HepG2 (cell line): ENCODE results near the gene SLC26A9. TPM values are rescaled to one million over a fixed set of nuclear protein-coding genes. Genes with fewer than 3 reads are reported as not detected.

Source experiments
- ATAC-seq: fragments of 200-7000 bp; cut with Tn5 transposase; 3 replicates; pipeline ENCODE4 v1.9.1; 2020; ENCODE audit warnings: mild to moderate bottlenecking, moderate library complexity
- BruUV-seq: library from RNA; stranded (reverse); fragments of 400-500 nt; replicated peaks from 2 replicates; lab custom pipeline; 2021; lab: Mats Ljungman, UMichigan
- CTCF ChIA-PET: fragments of 300-600 bp; formaldehyde crosslinking; extraction: SDS; loops from one replicate; lab custom pipeline; 2021; ENCODE audit warnings: low total read pairs, inconsistent platforms, low intra/inter-chr PET ratio; lab: Yijun Ruan, JAX
- POLR2A ChIA-PET: fragments of 350-600 bp; sonication (Branson Sonifier 250); formaldehyde crosslinking; loops from one replicate; lab custom pipeline; 2020; ENCODE audit warnings: antibody characterized with exemption, inconsistent platforms; lab: Yijun Ruan, JAX
- DNase-seq: peaks from one replicate; pipeline ENCODE4 v3.0.0-alpha.2; 2015; ENCODE audit warnings: low spot score
- FAIRE-seq: peaks from 3 replicates; lab custom pipeline; 2011; peaks lifted over from hg19 to GRCh38; lab: Jason Lieb, UNC
- H2AFZ ChIP-seq: one replicate; pipeline ENCODE4 v1.6.1; 2011; ENCODE audit warnings: low read length, inconsistent platforms
- H3K27ac ChIP-seq: fragments of 300-600 bp; 3 replicates; pipeline ENCODE4 v1.8.0; 2011; ENCODE audit warnings: mixed run types, mild to moderate bottlenecking, mixed read lengths, low read length, inconsistent platforms; ENCODE audit not compliant: insufficient read depth; ENCODE audit errors: extremely low read length
- H3K27me3 ChIP-seq, 2 experiments: fragments of 200-600 bp in 1 of 2; 2 replicates in 1 of 2; 3 replicates in 1 of 2; pipeline versions ENCODE4 v1.6.0 to v1.8.0; 2011; ENCODE audit warnings: low read length in 2 of 2, mild to moderate bottlenecking in 2 of 2, moderate library complexity in 2 of 2, inconsistent platforms in 1 of 2; ENCODE audit not compliant: insufficient read depth in 2 of 2, control insufficient read depth in 1 of 2
- H3K36me3 ChIP-seq, 2 experiments: fragments of 200-600 bp in 1 of 2; replicated peaks in 1 of 2; 2 replicates in 1 of 2; 3 replicates in 1 of 2; pipeline versions ENCODE4 v1.5.1 to v1.8.0; 2011; ENCODE audit warnings: low read length in 2 of 2, inconsistent platforms in 1 of 2; ENCODE audit not compliant: insufficient read depth in 2 of 2, control insufficient read depth in 1 of 2
- H3K4me1 ChIP-seq: 2 replicates; pipeline ENCODE4 v1.5.1; 2012; ENCODE audit warnings: low read length, inconsistent platforms; ENCODE audit not compliant: insufficient read depth
- H3K4me2 ChIP-seq: 2 replicates; pipeline ENCODE4 v1.6.0; 2011; ENCODE audit warnings: low read depth, low read length, inconsistent platforms
- H3K4me3 ChIP-seq, 3 experiments: fragments of 200-600 bp in 1 of 3; sonication (generic), shearing (Covaris generic) in 1 of 3; replicated peaks in 1 of 3; 2 replicates each; pipeline ENCODE4 v1.5.1; 2011 to 2016; ENCODE audit warnings: low read length in 3 of 3, inconsistent platforms in 2 of 3, low read depth in 2 of 3, mild to moderate bottlenecking in 2 of 3, control low read depth in 1 of 3, mixed read lengths in 1 of 3; ENCODE audit not compliant: insufficient read depth in 1 of 3
- H3K79me2 ChIP-seq: one replicate; pipeline ENCODE4 v1.6.1; 2011; ENCODE audit warnings: low read length, inconsistent platforms; ENCODE audit not compliant: insufficient read depth
- H3K9ac ChIP-seq: 2 replicates; pipeline ENCODE4 v1.6.0; 2011; ENCODE audit warnings: mild to moderate bottlenecking, low read depth, low read length, inconsistent platforms; ENCODE audit not compliant: insufficient read depth
- H3K9me3 ChIP-seq: 2 replicates; pipeline ENCODE4 v1.5.1; 2012; ENCODE audit warnings: mild to moderate bottlenecking, low read length
- H4K20me1 ChIP-seq: 2 replicates; pipeline ENCODE4 v1.6.0; 2011; ENCODE audit warnings: inconsistent platforms, mild to moderate bottlenecking, low read length, moderate library complexity; ENCODE audit not compliant: insufficient read depth
- ELF4 ChIP-seq: sonication (generic); formaldehyde crosslinking; IDR thresholded peaks from 2 replicates; pipeline ENCODE4 v1.5.0; 2020; ENCODE audit warnings: missing genetic modification reagents, mild to moderate bottlenecking, moderate library complexity, borderline replicate concordance
- FOXA3 ChIP-seq: IDR thresholded peaks from 2 replicates; pipeline ENCODE4 v1.6.1; 2016; ENCODE audit warnings: missing genetic modification reagents, missing compliant biosample characterization
- MTF1 ChIP-seq: sonication (generic); formaldehyde crosslinking; IDR thresholded peaks from 2 replicates; pipeline ENCODE4 v1.5.0; 2020; ENCODE audit warnings: missing genetic modification reagents
- NFKBIZ ChIP-seq: IDR thresholded peaks from 2 replicates; pipeline ENCODE4 v1.6.1; 2018; ENCODE audit warnings: missing genetic modification reagents, missing compliant biosample characterization
- PHF5A ChIP-seq: IDR thresholded peaks from one replicate; pipeline ENCODE4 v1.6.1; 2018; ENCODE audit warnings: low read depth, missing genetic modification reagents; ENCODE audit not compliant: unreplicated experiment
- POGZ ChIP-seq: sonication (generic); formaldehyde crosslinking; IDR thresholded peaks from 2 replicates; pipeline ENCODE4 v1.4.0; 2020; ENCODE audit warnings: mild to moderate bottlenecking, missing genetic modification reagents
- PRPF4 ChIP-seq: fragments of 200-400 bp; formaldehyde crosslinking; IDR thresholded peaks from 2 replicates; pipeline ENCODE4 v1.6.1; 2016; ENCODE audit warnings: low read length, low read depth; ENCODE audit not compliant: poor library complexity, severe bottlenecking
- SMARCE1 ChIP-seq: fragments of 450-650 bp; IDR thresholded peaks from 2 replicates; pipeline ENCODE4 v1.6.1; 2017; ENCODE audit warnings: borderline replicate concordance
- ZNF121 ChIP-seq: sonication (generic); formaldehyde crosslinking; IDR thresholded peaks from 2 replicates; pipeline ENCODE4 v1.5.0; 2020; ENCODE audit warnings: mild to moderate bottlenecking, missing genetic modification reagents
- ZNF225 ChIP-seq: sonication (generic); formaldehyde crosslinking; IDR thresholded peaks from 2 replicates; pipeline ENCODE4 v1.4.0; 2020; ENCODE audit warnings: mild to moderate bottlenecking, missing genetic modification reagents
- ZNF510 ChIP-seq: sonication (generic); formaldehyde crosslinking; IDR thresholded peaks from 2 replicates; pipeline ENCODE4 v1.4.0; 2020; ENCODE audit warnings: low read depth, mild to moderate bottlenecking, missing genetic modification reagents
- WGBS: methylation state at CpG from one replicate; pipeline ENCODE4 v1.1.6; 2017; ENCODE audit warnings: low lambda C conversion rate; 5-methylcytosine and 5-hydroxymethylcytosine counted together
- in situ Hi-C: cut with HindIII; loops from 2 replicates; pipeline ENCODE4 v1.10.0; 2017; ENCODE audit warnings: low pct_unique_long_range_greater_than_20kb; ENCODE audit not compliant: extremely low pct_ligation_motif_present
- intact Hi-C: fragments of 100-400 bp; cut with micrococcal nuclease; formaldehyde crosslinking; loops from one replicate; pipeline ENCODE4 v1.10.0; 2022; ENCODE audit not compliant: unreplicated experiment
- polyA plus RNA-seq, 8 experiments: library from polyadenylated mRNA; depleted of rRNA in 3 of 8; stranded (reverse) in 7 of 8; unstranded in 1 of 8; fragments of >200 nt; fragmentation: Illumina TruSeq in 4 of 8; extraction: Trizol in 4 of 8; gene quantifications; 2 replicates each; pipeline versions ENCODE4 v1.2.1 to v1.2.3, GENCODE V29; 2011 to 2016; ENCODE audit warnings: low read depth in 4 of 8, missing spikeins in 1 of 8, mixed read lengths in 1 of 8; ENCODE audit not compliant: insufficient read depth in 1 of 8
- total RNA-seq, 5 experiments: library from RNA; depleted of rRNA; stranded (reverse); fragments of >200 nt; fragmentation: Illumina TruSeq; extraction: Trizol; gene quantifications; 2 replicates each; pipeline ENCODE4 v1.2.3, GENCODE V29; 2016; ENCODE audit warnings: low read depth in 1 of 5
- TF ChIP-seq, protein P1 (sequence below): sonication (generic); formaldehyde crosslinking; conservative IDR thresholded peaks from 2 replicates; pipeline ENCODE4 v1.4.0; 2020; ENCODE audit warnings: mild to moderate bottlenecking, missing genetic modification reagents, moderate library complexity
- TF ChIP-seq, protein P2 (sequence below): sonication (generic); formaldehyde crosslinking; IDR thresholded peaks from 2 replicates; pipeline ENCODE4 v1.8.0; 2022; ENCODE audit warnings: missing genetic modification reagents, low read depth, mild to moderate bottlenecking, borderline replicate concordance

SLC26A9 gene
- total and polyA plus RNA-seq, 2 of the 13 experiments (the other 11 are each of a cell fraction or from before 2014, with no cell fraction given) = 0.11 to 0.15 TPM

GRCh38 chr1:205913451-205914154, 29.7 kb downstream of the SLC26A9 start:
- POLR2A ChIA-PET = no interaction called here
- no peak for ATAC-seq
- no peak overlapping the region for H3K4me2 ChIP-seq
- CTCF ChIA-PET = no interaction called here
- no peaks in the 10 kb centered on the region for H3K79me2 ChIP-seq
- BruUV-seq = no TSS peak
- in situ Hi-C loops = loop anchor here (5.0 to 10.0 kb wide), 2 partner anchors 121 to 191 kb away; no protein-coding TSS in a partner anchor
- H2AFZ ChIP-seq = no peak overlapping the region
- H3K4me3 ChIP-seq = no peak overlapping the region
- H3K36me3 ChIP-seq = no peaks in the 10 kb centered on the region
- peaks cover 12% of the 10 kb centered on the region; the same call in 1 of the 2 replicates for H3K4me1 ChIP-seq
- no peak for DNase-seq
- TF ChIP-seq ZNF121 (no peak), NFKBIZ (no peak), ZNF510 (no peak), FOXA3 (CRISPR knock-in tag) (no peak), PRPF4 (no peak), ZNF225 (no peak), ELF4 (CRISPR knock-in tag) (no peak), SMARCE1 (no peak), POGZ (CRISPR knock-in tag) (no peak), MTF1 (CRISPR knock-in tag) (no peak), PHF5A (CRISPR knock-in tag) (no peak)
- TF ChIP-seq, protein P1, sequence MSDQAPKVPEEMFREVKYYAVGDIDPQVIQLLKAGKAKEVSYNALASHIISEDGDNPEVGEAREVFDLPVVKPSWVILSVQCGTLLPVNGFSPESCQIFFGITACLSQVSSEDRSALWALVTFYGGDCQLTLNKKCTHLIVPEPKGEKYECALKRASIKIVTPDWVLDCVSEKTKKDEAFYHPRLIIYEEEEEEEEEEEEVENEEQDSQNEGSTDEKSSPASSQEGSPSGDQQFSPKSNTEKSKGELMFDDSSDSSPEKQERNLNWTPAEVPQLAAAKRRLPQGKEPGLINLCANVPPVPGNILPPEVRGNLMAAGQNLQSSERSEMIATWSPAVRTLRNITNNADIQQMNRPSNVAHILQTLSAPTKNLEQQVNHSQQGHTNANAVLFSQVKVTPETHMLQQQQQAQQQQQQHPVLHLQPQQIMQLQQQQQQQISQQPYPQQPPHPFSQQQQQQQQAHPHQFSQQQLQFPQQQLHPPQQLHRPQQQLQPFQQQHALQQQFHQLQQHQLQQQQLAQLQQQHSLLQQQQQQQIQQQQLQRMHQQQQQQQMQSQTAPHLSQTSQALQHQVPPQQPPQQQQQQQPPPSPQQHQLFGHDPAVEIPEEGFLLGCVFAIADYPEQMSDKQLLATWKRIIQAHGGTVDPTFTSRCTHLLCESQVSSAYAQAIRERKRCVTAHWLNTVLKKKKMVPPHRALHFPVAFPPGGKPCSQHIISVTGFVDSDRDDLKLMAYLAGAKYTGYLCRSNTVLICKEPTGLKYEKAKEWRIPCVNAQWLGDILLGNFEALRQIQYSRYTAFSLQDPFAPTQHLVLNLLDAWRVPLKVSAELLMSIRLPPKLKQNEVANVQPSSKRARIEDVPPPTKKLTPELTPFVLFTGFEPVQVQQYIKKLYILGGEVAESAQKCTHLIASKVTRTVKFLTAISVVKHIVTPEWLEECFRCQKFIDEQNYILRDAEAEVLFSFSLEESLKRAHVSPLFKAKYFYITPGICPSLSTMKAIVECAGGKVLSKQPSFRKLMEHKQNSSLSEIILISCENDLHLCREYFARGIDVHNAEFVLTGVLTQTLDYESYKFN (CRISPR knock-in tag) = no peak
- TF ChIP-seq, protein P2, sequence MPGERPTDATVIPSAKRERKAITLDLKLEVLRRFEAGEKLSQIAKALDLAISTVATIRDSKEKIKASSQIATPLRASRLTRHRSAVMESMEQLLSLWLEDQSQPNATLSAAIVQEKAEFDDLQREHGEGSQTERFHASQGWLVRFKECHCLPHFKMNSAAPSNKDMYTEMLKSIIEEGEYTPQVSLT (CRISPR knock-in tag) = no peak
- no peaks in the 10 kb centered on the region for H3K9me3 ChIP-seq
- no peaks in the 10 kb centered on the region for H4K20me1 ChIP-seq
- no peak for FAIRE-seq
- peaks cover 0 to 3% of the 10 kb centered on the region in 2 experiments; a peak in 1 of 5 replicates for H3K27me3 ChIP-seq
- no peak overlapping the region for H3K9ac ChIP-seq
- 5% methylated on average over 4 of the region's 4 CpGs for WGBS
- H3K27ac ChIP-seq = no peak overlapping the region
- intact Hi-C loops = loop anchor here (10.0 kb wide), 1 partner anchor 259 kb away; no protein-coding TSS in a partner anchor
